Stomach (tissue), 9 donors: Measurements from ENCODE around the gene DMXL2. TPM values are rescaled to one million over a fixed set of nuclear protein-coding genes. Genes with fewer than 3 reads are reported as not detected.
A peak's percentile ranks its signal among the peaks of the same experiment; 100 is the strongest.

Experiments used
- DNase-seq, 2 donors: peaks; one replicate each; pipeline versions ENCODE4 v3.0.0 to v3.0.0-alpha.2; 2013 to 2019
- H3K27ac ChIP-seq, 5 donors: fragments of 200-600 bp in 4 of 5; sonication (generic) in 4 of 5; one replicate each; pipeline ENCODE4 v1.5.1; 2013 to 2019; ENCODE audit warnings: mild to moderate bottlenecking in 1 of 5, moderate library complexity in 1 of 5
- H3K27me3 ChIP-seq, 3 donors: fragments of 200-600 bp; sonication (generic); one replicate each; pipeline ENCODE4 v1.5.1; 2017 to 2019; ENCODE audit warnings: mixed run types in 1 of 3
- H3K36me3 ChIP-seq, 4 donors: fragments of 200-600 bp; sonication (generic); 1 replicate in 3 of 4; 2 replicates in 1 of 4; pipeline ENCODE4 v1.5.1; 2016 to 2019
- H3K4me1 ChIP-seq, 4 donors: fragments of 200-600 bp; sonication (generic); one replicate each; pipeline ENCODE4 v1.5.1; 2016 to 2019
- H3K4me3 ChIP-seq, 4 donors: fragments of 200-600 bp; sonication (generic) in 3 of 4; one replicate each; pipeline ENCODE4 v1.5.1; 2016 to 2019; ENCODE audit warnings: mild to moderate bottlenecking in 1 of 4
- H3K9me3 ChIP-seq, 4 donors: fragments of 200-600 bp; sonication (generic); one replicate each; pipeline ENCODE4 v1.5.1; 2016 to 2019
- EP300 ChIP-seq: sonication (generic); formaldehyde crosslinking; IDR thresholded peaks from one replicate; pipeline ENCODE4 v1.6.1; 2017; ENCODE audit warnings: antibody characterized with exemption
- POLR2A ChIP-seq, 4 donors: fragments of 450-650 bp; IDR thresholded peaks; one replicate each; pipeline ENCODE4 v1.6.1; 2016; ENCODE audit warnings: antibody characterized with exemption in 4 of 4, control low read depth in 2 of 4, mild to moderate bottlenecking in 1 of 4, moderate library complexity in 1 of 4
- POLR2AphosphoS5 ChIP-seq, 3 donors: sonication (generic); formaldehyde crosslinking; IDR thresholded peaks; one replicate each; pipeline ENCODE4 v1.6.1; 2016; ENCODE audit warnings: antibody characterized with exemption in 3 of 3
- WGBS, 5 donors: extraction: QIAGEN DNeasy Blood & Tissue Kit in 3 of 5; methylation state at CpG; one replicate each; pipeline versions ENCODE4 v1.1.5 to v1.1.7; 2013 to 2018; 5-methylcytosine and 5-hydroxymethylcytosine counted together
- intact Hi-C: fragments of 100-400 bp; cut with DNase I; formaldehyde crosslinking; loops from one replicate; pipeline ENCODE4 v1.15.1; 2023; ENCODE audit warnings: low total_unique reads
- polyA plus RNA-seq, 3 donors: library from polyadenylated mRNA; stranded (reverse); fragments of 200-250 nt; gene quantifications; one replicate each; pipeline ENCODE4 v1.2.3, GENCODE V29; 2013
- total RNA-seq, 5 donors: library from RNA; depleted of rRNA; stranded (reverse); fragments of >200 nt; gene quantifications; one replicate each; pipeline versions ENCODE4 v1.1.0 to v1.2.3, GENCODE V29; 2014 to 2016
- TF ChIP-seq, protein P1 (sequence below), 7 experiments: fragments of 450-650 bp in 4 of 7; fragments of 200-600 bp in 3 of 7; sonication (generic) in 3 of 7; IDR thresholded peaks; one replicate each; pipeline ENCODE4 v1.5.1; 2016 to 2019; ENCODE audit warnings: antibody characterized with exemption in 7 of 7, control low read depth in 2 of 7, mild to moderate bottlenecking in 1 of 7
- donor health status: healthy with polysubstance abuse.
- donor health status: Bipolar disorder and iron deficiency.
- donor health status: healthy.

The DMXL2 gene
- total and polyA plus RNA-seq, 8 donors = 4.9 to 78.4 (median 28.6) TPM

DNA sequence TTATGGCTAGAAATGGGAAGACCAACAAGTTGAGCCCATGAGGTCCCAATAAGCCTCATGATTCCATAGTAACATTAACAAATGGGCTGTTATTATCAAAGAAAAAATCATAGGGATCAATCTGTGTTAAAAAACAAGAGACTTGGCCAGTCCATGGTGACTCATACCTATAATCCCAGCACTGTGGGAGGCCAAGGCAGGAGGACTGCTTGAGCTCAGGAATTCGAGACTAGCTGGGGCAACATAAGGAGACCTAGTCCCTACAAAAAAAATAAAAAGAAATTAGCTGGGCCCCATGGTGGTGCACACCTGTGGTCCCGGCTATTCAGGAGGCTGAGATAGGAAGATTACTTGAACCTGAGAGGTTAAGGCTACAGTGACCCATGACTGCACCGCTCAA lies 124.8 kb downstream of the DMXL2 start:
- H3K4me1 ChIP-seq = peaks cover 0 to 22% (median 14%) of the 10 kb centered on the region in 4 donors
- H3K27ac ChIP-seq = no peak overlapping the region
- peaks cover 2 to 36% (median 22%) of the 10 kb centered on the region in 4 donors for H3K36me3 ChIP-seq
- intact Hi-C loops = no loop called here
- 91 to 97% (median 95%) methylated on average over 3 of the region's 3 CpGs for WGBS, 5 donors
- no peaks in the 10 kb centered on the region for H3K9me3 ChIP-seq
- H3K27me3 ChIP-seq = no peaks in the 10 kb centered on the region
- TF ChIP-seq, protein P1, sequence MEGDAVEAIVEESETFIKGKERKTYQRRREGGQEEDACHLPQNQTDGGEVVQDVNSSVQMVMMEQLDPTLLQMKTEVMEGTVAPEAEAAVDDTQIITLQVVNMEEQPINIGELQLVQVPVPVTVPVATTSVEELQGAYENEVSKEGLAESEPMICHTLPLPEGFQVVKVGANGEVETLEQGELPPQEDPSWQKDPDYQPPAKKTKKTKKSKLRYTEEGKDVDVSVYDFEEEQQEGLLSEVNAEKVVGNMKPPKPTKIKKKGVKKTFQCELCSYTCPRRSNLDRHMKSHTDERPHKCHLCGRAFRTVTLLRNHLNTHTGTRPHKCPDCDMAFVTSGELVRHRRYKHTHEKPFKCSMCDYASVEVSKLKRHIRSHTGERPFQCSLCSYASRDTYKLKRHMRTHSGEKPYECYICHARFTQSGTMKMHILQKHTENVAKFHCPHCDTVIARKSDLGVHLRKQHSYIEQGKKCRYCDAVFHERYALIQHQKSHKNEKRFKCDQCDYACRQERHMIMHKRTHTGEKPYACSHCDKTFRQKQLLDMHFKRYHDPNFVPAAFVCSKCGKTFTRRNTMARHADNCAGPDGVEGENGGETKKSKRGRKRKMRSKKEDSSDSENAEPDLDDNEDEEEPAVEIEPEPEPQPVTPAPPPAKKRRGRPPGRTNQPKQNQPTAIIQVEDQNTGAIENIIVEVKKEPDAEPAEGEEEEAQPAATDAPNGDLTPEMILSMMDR (IDR thresholded peaks at IDR 0.05) = no peak
- no peak for TF ChIP-seq POLR2A (IDR thresholded peaks at IDR 0.05)
- TF ChIP-seq EP300 = no peak
- no peak for TF ChIP-seq POLR2AphosphoS5 (IDR thresholded peaks at IDR 0.05)
- H3K4me3 ChIP-seq = no peak overlapping the region
- DNase-seq = no peak

DNA sequence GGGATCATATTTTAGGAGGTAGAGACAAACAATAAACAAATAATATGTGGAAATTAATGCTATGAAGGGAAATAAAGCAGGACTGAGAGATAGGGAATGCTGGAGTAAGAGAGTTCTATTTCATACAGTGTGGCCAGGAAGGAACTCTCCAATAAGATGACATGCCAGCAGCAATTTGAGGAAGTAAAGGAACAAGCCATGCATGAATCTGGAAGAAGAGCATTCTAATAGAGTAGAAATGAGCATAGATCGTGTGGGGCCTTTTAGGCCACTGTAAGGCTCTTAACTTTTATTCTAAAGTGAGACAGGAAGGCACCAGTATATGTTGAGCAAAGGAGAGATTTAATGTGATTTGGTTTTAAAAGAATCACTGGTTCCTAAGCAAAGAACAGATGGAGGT lies 126.3 kb downstream of the DMXL2 start:
- H3K4me1 ChIP-seq = peaks cover 3 to 35% (median 20%) of the 10 kb centered on the region in 4 donors
- no peak overlapping the region for H3K27ac ChIP-seq
- no peaks in the 10 kb centered on the region for H3K9me3 ChIP-seq
- no peak for TF ChIP-seq EP300
- TF ChIP-seq, protein P1 (IDR thresholded peaks at IDR 0.05) = no peak
- no peak for TF ChIP-seq POLR2A (IDR thresholded peaks at IDR 0.05)
- WGBS, 5 donors = 67 to 80% (median 76%) methylated on average over 1 of the region's 1 CpG
- DNase-seq = no peak
- H3K27me3 ChIP-seq = no peaks in the 10 kb centered on the region
- H3K4me3 ChIP-seq = no peak overlapping the region
- intact Hi-C loops = no loop called here
- H3K36me3 ChIP-seq = peaks cover 2 to 26% (median 19%) of the 10 kb centered on the region in 4 donors

GRCh38 chr15:51494411-51495314 lies 127.9 kb downstream of the DMXL2 start:
- no peak for TF ChIP-seq EP300
- Histone ChIP-seq H3K36me3 (peaks cover 2 to 23% (median 17%) of the 10 kb centered on the region in 4 donors), H3K4me3 (no peak overlapping the region), H3K9me3 (no peaks in the 10 kb centered on the region), H3K27me3 (no peaks in the 10 kb centered on the region), H3K4me1 (peaks cover 3 to 35% (median 20%) of the 10 kb centered on the region in 4 donors), H3K27ac (peak overlapping the region in 1 of 5 donors; percentile 3)
- intact Hi-C loops = no loop called here
- WGBS, 5 donors = 40 to 62% (median 54%) methylated on average over 9 of the region's 9 CpGs
- DNase-seq = no peak

DNA sequence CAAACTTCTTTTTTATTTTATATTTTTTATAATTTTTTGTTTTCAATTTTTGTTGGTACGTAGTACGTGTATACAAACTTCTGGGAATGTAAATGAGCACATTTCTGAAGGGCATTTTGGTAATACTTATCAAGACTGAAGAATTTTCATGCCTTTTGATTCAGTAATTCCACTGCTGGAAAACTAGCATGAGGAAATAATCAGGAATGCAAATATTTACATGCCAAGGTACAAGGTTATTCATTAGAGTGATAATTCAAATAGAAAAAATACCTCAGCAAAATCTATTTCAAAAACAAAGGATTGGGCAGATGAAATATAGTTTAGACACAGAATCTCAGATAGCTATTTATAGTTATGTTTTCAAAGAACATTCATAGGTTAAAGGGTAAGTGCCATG lies 128.7 kb downstream of the DMXL2 start:
- Histone ChIP-seq H3K27ac (peak overlapping the region in 1 of 5 donors; percentile 3), H3K27me3 (no peaks in the 10 kb centered on the region), H3K4me1 (peaks cover 3 to 35% (median 20%) of the 10 kb centered on the region in 4 donors), H3K9me3 (no peaks in the 10 kb centered on the region), H3K36me3 (peaks cover 2 to 22% (median 16%) of the 10 kb centered on the region in 4 donors), H3K4me3 (no peak overlapping the region)
- intact Hi-C loops = no loop called here
- peak in 1 of 2 donors; percentile 30 for DNase-seq
- TF ChIP-seq EP300 (no peak), POLR2AphosphoS5 (IDR thresholded peaks at IDR 0.05) (no peak), POLR2A (IDR thresholded peaks at IDR 0.05) (no peak)
- TF ChIP-seq, protein P1 (IDR thresholded peaks at IDR 0.05) = no peak
- WGBS, 5 donors = 34 to 65% (median 43%) methylated on average over 2 of the region's 2 CpGs
